ENCODE data around the gene RNF115. TPM values are rescaled to one million over a fixed set of nuclear protein-coding genes. Genes with fewer than 3 reads are reported as not detected.
"Not testable (repeated sequence)": the region's sequence is repeated elsewhere in the genome, so short reads cannot be mapped to it uniquely, and the experiment has no call there.

The RNF115 gene
- total RNA-seq, 1 donor from 2014 or later: 16.5 TPM

DNA sequence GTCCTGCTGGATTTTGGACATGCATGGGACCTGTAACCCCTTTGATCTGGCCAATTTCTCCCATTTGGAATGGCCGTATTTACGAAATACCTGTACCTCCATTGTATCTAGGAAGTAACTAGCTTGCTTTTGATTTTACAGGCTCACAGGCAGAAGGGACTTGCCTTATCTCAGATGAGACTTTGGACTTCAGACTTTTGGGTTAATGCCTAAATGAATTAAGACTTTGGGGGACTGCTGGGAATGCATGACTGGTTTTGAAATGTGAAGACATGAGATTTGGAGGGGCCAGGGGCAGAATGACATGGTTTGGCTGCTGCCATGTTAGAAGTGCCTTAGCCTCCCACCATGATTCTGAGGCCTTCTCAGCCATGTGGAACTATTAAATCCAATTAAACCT is 61.9 kb downstream of the RNF115 start:
- DNase-seq (ENCODE audit: low spot score in 2 of 2); H3K9me3 ChIP-seq; H3K4me1 ChIP-seq; intact Hi-C loops (cut with DNase I); H3K27me3 ChIP-seq; H3K27ac ChIP-seq; H3K4me3 ChIP-seq: not testable (repeated sequence)
- H3K36me3 ChIP-seq: peaks cover 35 to 59% of the 10 kb centered on the region in 2 donors

DNA sequence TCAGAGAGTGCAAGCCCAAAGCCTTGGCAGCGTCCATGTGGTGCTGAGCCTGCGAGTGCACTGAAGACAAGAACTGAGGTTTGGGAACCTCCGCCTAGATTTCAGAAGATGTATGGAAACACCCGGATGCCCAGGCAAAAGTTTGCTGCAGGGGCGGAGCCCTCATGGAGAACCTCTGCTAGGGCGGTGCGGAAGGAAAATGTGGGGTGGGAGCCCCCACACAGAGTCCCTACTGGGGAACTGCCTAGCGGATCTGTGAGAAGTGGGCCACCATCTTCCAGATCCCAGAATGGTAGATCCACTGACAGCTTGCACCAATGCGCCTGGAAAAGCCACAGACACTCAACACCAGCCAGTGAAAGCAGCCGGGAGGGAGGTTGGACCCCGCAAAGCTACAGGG is 62.4 kb downstream of the RNF115 start:
- H3K9me3 ChIP-seq; H3K4me3 ChIP-seq; intact Hi-C loops (cut with DNase I); DNase-seq (ENCODE audit: low spot score in 2 of 2); H3K27ac ChIP-seq; H3K27me3 ChIP-seq; H3K4me1 ChIP-seq: not testable (repeated sequence)
- H3K36me3 ChIP-seq: peaks cover 35 to 56% of the 10 kb centered on the region in 2 donors

DNA sequence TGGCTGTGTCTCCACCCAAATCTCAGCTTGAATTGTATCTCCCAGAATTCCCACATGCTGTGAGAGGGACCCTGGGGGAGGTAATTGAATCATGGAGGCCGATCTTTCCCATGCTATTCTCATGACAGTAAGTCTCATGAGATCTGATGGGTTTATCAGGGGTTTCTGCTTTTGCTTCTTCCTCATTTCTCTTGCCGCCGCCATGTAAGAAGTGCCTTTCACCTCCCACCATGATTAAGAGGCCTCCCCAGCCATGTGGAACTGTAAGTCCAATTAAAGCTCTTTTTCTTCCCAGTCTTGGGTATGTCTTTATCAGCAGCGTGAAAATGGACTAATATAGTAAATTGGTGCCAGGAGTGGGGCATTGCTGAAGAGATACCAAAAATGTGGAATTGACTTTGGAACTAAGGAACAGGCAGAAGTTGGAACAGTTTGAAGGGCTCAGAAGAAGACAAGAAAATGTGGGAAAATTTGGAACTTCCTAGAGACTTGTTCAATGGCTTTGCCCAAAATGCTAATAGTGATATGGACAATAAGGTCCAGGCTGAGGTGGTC is 63.4 kb downstream of the RNF115 start:
- intact Hi-C loops (cut with DNase I); H3K4me1 ChIP-seq; H3K9me3 ChIP-seq; DNase-seq (ENCODE audit: low spot score in 2 of 2); H3K27me3 ChIP-seq; H3K27ac ChIP-seq; H3K4me3 ChIP-seq: not testable (repeated sequence)
- H3K36me3 ChIP-seq: peaks cover 42 to 65% of the 10 kb centered on the region in 2 donors

DNA sequence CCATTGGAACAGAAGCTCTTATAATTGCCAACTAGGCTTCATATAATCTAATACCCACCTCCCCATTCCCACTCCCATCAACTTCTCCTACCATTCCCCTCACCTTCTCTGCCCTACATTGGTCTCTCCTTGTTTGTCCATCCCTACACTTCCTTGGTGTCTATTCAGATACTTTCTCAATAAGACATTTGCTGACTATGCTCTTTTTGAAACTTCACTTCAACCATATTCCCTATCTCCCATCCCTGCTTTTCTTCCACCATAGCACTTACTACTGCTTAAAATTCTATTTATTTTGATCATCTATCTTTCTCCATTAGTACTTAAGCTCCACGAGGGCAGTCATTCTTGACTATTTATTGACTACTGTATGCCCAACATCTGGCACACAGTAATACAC is 64.2 kb downstream of the RNF115 start:
- Histone ChIP-seq H3K4me3 (no peak overlapping the region), H3K36me3 (peaks cover 42 to 70% of the 10 kb centered on the region in 2 donors), H3K9me3 (no peaks in the 10 kb centered on the region), H3K4me1 (peaks cover 0 to 6% of the 10 kb centered on the region in 2 donors), H3K27me3 (no peaks in the 10 kb centered on the region), H3K27ac (no peak overlapping the region)
- intact Hi-C loops (cut with DNase I): no loop called here
- TF ChIP-seq, protein P1, sequence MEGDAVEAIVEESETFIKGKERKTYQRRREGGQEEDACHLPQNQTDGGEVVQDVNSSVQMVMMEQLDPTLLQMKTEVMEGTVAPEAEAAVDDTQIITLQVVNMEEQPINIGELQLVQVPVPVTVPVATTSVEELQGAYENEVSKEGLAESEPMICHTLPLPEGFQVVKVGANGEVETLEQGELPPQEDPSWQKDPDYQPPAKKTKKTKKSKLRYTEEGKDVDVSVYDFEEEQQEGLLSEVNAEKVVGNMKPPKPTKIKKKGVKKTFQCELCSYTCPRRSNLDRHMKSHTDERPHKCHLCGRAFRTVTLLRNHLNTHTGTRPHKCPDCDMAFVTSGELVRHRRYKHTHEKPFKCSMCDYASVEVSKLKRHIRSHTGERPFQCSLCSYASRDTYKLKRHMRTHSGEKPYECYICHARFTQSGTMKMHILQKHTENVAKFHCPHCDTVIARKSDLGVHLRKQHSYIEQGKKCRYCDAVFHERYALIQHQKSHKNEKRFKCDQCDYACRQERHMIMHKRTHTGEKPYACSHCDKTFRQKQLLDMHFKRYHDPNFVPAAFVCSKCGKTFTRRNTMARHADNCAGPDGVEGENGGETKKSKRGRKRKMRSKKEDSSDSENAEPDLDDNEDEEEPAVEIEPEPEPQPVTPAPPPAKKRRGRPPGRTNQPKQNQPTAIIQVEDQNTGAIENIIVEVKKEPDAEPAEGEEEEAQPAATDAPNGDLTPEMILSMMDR (IDR thresholded peaks at IDR 0.05): no peak
- no peak for DNase-seq (ENCODE audit: low spot score in 2 of 2)

DNA sequence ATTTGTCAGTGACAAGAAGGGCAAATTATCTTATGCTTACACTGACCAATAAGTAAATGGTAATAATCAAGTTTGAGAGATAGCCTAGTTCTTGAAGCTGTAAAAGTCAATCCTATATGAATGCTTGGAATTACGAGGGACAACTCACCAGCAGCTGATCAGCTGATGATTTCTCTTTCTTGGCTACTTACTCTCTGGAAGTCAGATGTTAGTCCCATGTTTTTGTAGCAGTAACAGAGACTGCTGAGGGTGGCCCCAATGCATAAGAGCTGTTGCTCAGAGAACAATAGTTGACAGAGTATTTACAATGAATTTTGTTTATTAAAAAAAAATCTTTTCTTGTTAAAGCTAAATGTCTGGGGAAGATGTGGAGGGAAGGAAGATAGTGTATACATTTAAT is 65.3 kb downstream of the RNF115 start:
- Histone ChIP-seq H3K9me3 (no peaks in the 10 kb centered on the region), H3K4me1 (peaks cover 0 to 6% of the 10 kb centered on the region in 2 donors), H3K36me3 (peaks cover 41 to 67% of the 10 kb centered on the region in 2 donors), H3K27me3 (no peaks in the 10 kb centered on the region), H3K27ac (no peak overlapping the region), H3K4me3 (no peak overlapping the region)
- TF ChIP-seq, protein P1 (IDR thresholded peaks at IDR 0.05): no peak
- intact Hi-C loops (cut with DNase I): no loop called here
- DNase-seq (ENCODE audit: low spot score in 2 of 2): no peak

DNA sequence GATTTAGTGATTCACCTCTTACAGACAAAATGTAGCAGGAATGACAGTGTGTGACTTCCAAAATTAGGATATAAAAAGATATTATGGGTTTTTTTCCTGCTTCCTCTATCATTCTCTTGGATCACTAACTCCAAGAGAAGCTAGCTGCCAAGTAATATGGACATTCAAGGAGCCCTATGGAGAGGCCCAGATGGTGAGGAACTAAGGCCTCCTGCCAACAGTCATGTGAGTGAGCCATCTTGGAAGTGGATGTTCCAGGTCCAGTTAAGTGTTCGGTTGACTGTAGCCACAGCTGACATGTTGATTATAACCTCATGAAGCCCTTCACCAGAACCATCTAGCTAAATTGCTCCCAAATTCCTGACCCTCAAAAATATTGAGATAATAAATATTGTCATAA is 65.8 kb downstream of the RNF115 start:
- no peak for DNase-seq (ENCODE audit: low spot score in 2 of 2)
- no peak overlapping the region for H3K27ac ChIP-seq
- H3K36me3 ChIP-seq: peaks cover 43 to 64% of the 10 kb centered on the region in 2 donors
- H3K4me3 ChIP-seq: no peak overlapping the region
- TF ChIP-seq, protein P1 (IDR thresholded peaks at IDR 0.05): no peak
- H3K4me1 ChIP-seq: peaks cover 0 to 6% of the 10 kb centered on the region in 2 donors
- intact Hi-C loops (cut with DNase I): no loop called here
- no peaks in the 10 kb centered on the region for H3K9me3 ChIP-seq
- H3K27me3 ChIP-seq: no peaks in the 10 kb centered on the region

DNA sequence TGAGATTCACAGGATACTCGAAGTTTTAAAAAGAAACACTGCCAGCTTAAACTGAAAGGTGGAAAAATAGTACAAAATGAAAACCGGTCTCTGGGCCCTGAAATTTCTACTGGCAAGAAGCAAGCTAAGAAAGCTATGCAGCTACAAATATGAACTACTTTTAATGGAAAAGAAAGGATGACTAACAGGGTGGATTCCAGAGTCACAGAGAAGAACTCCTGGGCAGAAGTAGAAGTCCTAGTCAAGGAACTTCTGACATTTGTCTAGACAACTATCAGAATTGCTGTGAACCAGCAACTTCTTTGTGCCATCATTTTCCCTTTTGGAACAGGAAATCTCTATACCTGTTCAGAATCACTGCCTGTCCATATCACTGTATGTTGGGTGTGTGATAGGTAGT is 66.5 kb downstream of the RNF115 start:
- intact Hi-C loops (cut with DNase I): no loop called here
- H3K27ac ChIP-seq: no peak overlapping the region
- peaks cover 0 to 6% of the 10 kb centered on the region in 2 donors for H3K4me1 ChIP-seq
- H3K4me3 ChIP-seq: no peak overlapping the region
- no peaks in the 10 kb centered on the region for H3K9me3 ChIP-seq
- TF ChIP-seq, protein P1 (IDR thresholded peaks at IDR 0.05): no peak
- no peaks in the 10 kb centered on the region for H3K27me3 ChIP-seq
- H3K36me3 ChIP-seq: peaks cover 47 to 64% of the 10 kb centered on the region in 2 donors
- DNase-seq (ENCODE audit: low spot score in 2 of 2): no peak

Measured in ascending aorta (tissue), 2 donors.